Smooth muscle cell (in vitro differentiated cells): Measurements from ENCODE around the gene LINGO1. TPM values are rescaled to one million over a fixed set of nuclear protein-coding genes. Genes with fewer than 3 reads are reported as not detected.
A peak's percentile ranks its signal among the peaks of the same experiment; 100 is the strongest.

Experiments used
- DNase-seq: peaks from one replicate; lab custom pipeline; 2025; ENCODE audit not compliant: unreplicated experiment; lab: John Stamatoyannopoulos, UW
- H2AFZ ChIP-seq: fragments of 200-600 bp; sonication (generic); 2 replicates; pipeline ENCODE4 v1.6.0; 2016; ENCODE audit warnings: antibody characterized with exemption, low read depth, mild to moderate bottlenecking
- H3F3A ChIP-seq: fragments of 200-600 bp; sonication (generic); 2 replicates; pipeline ENCODE4 v1.6.0; 2017; ENCODE audit warnings: antibody characterized with exemption, low read depth
- H3K27ac ChIP-seq: fragments of 200-600 bp; sonication (generic); 2 replicates; pipeline ENCODE4 v1.5.1; 2016; ENCODE audit warnings: low read depth, mild to moderate bottlenecking
- H3K27me3 ChIP-seq: fragments of 200-600 bp; sonication (generic); 2 replicates; pipeline ENCODE4 v1.6.1; 2016; ENCODE audit warnings: low read depth, mild to moderate bottlenecking
- H3K36me3 ChIP-seq: fragments of 200-600 bp; sonication (generic); 2 replicates; pipeline ENCODE4 v1.5.1; 2016; ENCODE audit warnings: low read depth
- H3K4me1 ChIP-seq: fragments of 200-600 bp; sonication (generic); 2 replicates; pipeline ENCODE4 v1.5.1; 2016; ENCODE audit warnings: low read depth
- H3K4me2 ChIP-seq: fragments of 200-600 bp; sonication (generic); 2 replicates; pipeline ENCODE4 v1.6.0; 2016; ENCODE audit warnings: mild to moderate bottlenecking
- H3K4me3 ChIP-seq: fragments of 200-600 bp; sonication (generic); 2 replicates; pipeline ENCODE4 v1.5.1; 2016; ENCODE audit warnings: mild to moderate bottlenecking
- H3K79me2 ChIP-seq: fragments of 200-600 bp; sonication (generic); 2 replicates; pipeline ENCODE4 v1.6.0; 2016; ENCODE audit warnings: low read depth, mild to moderate bottlenecking
- H3K9ac ChIP-seq: fragments of 200-600 bp; sonication (generic); 2 replicates; pipeline ENCODE4 v1.6.0; 2016; ENCODE audit warnings: low read depth
- H3K9me3 ChIP-seq: fragments of 200-600 bp; sonication (generic); replicated peaks from 2 replicates; pipeline ENCODE4 v1.5.1; 2016; ENCODE audit warnings: low read depth
- H4K20me1 ChIP-seq: fragments of 200-600 bp; sonication (generic); 2 replicates; pipeline ENCODE4 v1.6.0; 2016; ENCODE audit warnings: low read depth
- CTCF ChIP-seq: fragments of 200-600 bp; sonication (generic); IDR thresholded peaks from 2 replicates; pipeline ENCODE4 v1.5.1; 2017; ENCODE audit warnings: borderline replicate concordance, mild to moderate bottlenecking, antibody characterized with exemption; ENCODE audit not compliant: insufficient read depth, poor library complexity, severe bottlenecking
- WGBS: methylation state at CpG from one replicate; pipeline ENCODE4 v1.1.7; 2016; ENCODE audit warnings: low lambda C conversion rate; 5-methylcytosine and 5-hydroxymethylcytosine counted together
- polyA plus RNA-seq: library from polyadenylated mRNA; unstranded; fragments of >200 nt; fragmentation: Nextera tagmentation; extraction: Ambion mirVana; gene quantifications from 2 replicates; pipeline ENCODE4 v1.2.1, GENCODE V29; 2016
- total RNA-seq: library from RNA; depleted of rRNA; stranded (reverse); fragments of >200 nt; gene quantifications from 2 replicates; pipeline ENCODE4 v1.2.3, GENCODE V29; 2014

LINGO1 gene
- total and polyA plus RNA-seq, 2 experiments from 2014 or later, result 3.5 to 13.4 TPM

- no peaks in the 10 kb centered on the region for H3K79me2 ChIP-seq
- peaks cover 35% of the 10 kb centered on the region for H3K4me1 ChIP-seq
- H3K9ac ChIP-seq, result no peak overlapping the region
- no peaks in the 10 kb centered on the region for H3K27me3 ChIP-seq
- H4K20me1 ChIP-seq, result no peaks in the 10 kb centered on the region
- no peak for DNase-seq
- no peaks in the 10 kb centered on the region for H3K9me3 ChIP-seq
- H3K4me3 ChIP-seq, result no peak overlapping the region
- no peak for TF ChIP-seq CTCF
- no peaks in the 10 kb centered on the region for H3K36me3 ChIP-seq
- no peak overlapping the region for H3K27ac ChIP-seq
- no peak overlapping the region for H3K4me2 ChIP-seq
- H2AFZ ChIP-seq, result no peak overlapping the region
- WGBS, result 84% methylated on average over 3 of the region's 3 CpGs
- peaks cover 9% of the 10 kb centered on the region for H3F3A ChIP-seq
Observed at GRCh38 chr15:77609558-77609957, 23.2 kb downstream of the LINGO1 start.

- no peak overlapping the region for H3K9ac ChIP-seq
- H2AFZ ChIP-seq, result no peak overlapping the region
- no peaks in the 10 kb centered on the region for H3K79me2 ChIP-seq
- no peaks in the 10 kb centered on the region for H4K20me1 ChIP-seq
- H3K4me1 ChIP-seq, result peaks cover 40% of the 10 kb centered on the region
- no peaks in the 10 kb centered on the region for H3K9me3 ChIP-seq
- TF ChIP-seq CTCF, result no peak
- DNase-seq, result no peak
- H3K4me2 ChIP-seq, result no peak overlapping the region
- no peak overlapping the region for H3K27ac ChIP-seq
- no peak overlapping the region for H3K4me3 ChIP-seq
- H3K36me3 ChIP-seq, result no peaks in the 10 kb centered on the region
- H3F3A ChIP-seq, result peaks cover 9% of the 10 kb centered on the region
- H3K27me3 ChIP-seq, result no peaks in the 10 kb centered on the region
- 86% methylated on average over 6 of the region's 6 CpGs for WGBS
Observed at GRCh38 chr15:77608774-77609173, 23.9 kb downstream of the LINGO1 start.

- Histone ChIP-seq H3K27me3 (no peaks in the 10 kb centered on the region), H3K4me2 (peak overlapping the region; percentile 4), H4K20me1 (no peaks in the 10 kb centered on the region), H3K36me3 (no peaks in the 10 kb centered on the region), H3K27ac (peak overlapping the region; percentile 68), H3K9ac (no peak overlapping the region), H3K4me1 (peaks cover 41% of the 10 kb centered on the region), H2AFZ (no peak overlapping the region), H3K9me3 (no peaks in the 10 kb centered on the region), H3K4me3 (no peak overlapping the region), H3F3A (peaks cover 15% of the 10 kb centered on the region), H3K79me2 (no peaks in the 10 kb centered on the region)
- 86% methylated on average over 5 of the region's 5 CpGs for WGBS
- DNase-seq, result no peak
- TF ChIP-seq CTCF, result no peak
Observed at GRCh38 chr15:77607894-77608261, 24.8 kb downstream of the LINGO1 start.

- Histone ChIP-seq H3K9me3 (no peaks in the 10 kb centered on the region), H3K79me2 (no peaks in the 10 kb centered on the region), H3K27me3 (no peaks in the 10 kb centered on the region), H3K4me2 (peak overlapping the region; percentile 40), H3K36me3 (no peaks in the 10 kb centered on the region), H4K20me1 (no peaks in the 10 kb centered on the region), H3K4me1 (peaks cover 41% of the 10 kb centered on the region), H3F3A (peaks cover 15% of the 10 kb centered on the region), H3K4me3 (no peak overlapping the region), H3K27ac (peak overlapping the region; percentile 68), H3K9ac (no peak overlapping the region), H2AFZ (no peak overlapping the region)
- no peak for TF ChIP-seq CTCF
- 43% methylated on average over 17 of the region's 17 CpGs for WGBS
- DNase-seq, result peak; percentile 32
Observed at GRCh38 chr15:77607111-77607893, 25.4 kb downstream of the LINGO1 start.
